GM19240 (cell line): Measurements from ENCODE around the gene CALY.
A peak's percentile ranks its signal among the peaks of the same experiment; 100 is the strongest.

Experiments
- DNase-seq: peaks from one replicate; pipeline ENCODE4 v3.0.0; 2011; ENCODE audit warnings: low spot score; ENCODE audit not compliant: insufficient read length

The CALY gene

GRCh38 chr10:133311570-133311969, 25.1 kb downstream of the CALY start:
- DNase-seq = no peak

GRCh38 chr10:133310789-133311188, 25.9 kb downstream of the CALY start:
- DNase-seq = no peak

- DNase-seq = no peak
Observed at GRCh38 chr10:133310399-133310755, 26.3 kb downstream of the CALY start.

GRCh38 chr10:133309720-133310398, 26.8 kb downstream of the CALY start:
- DNase-seq = no peak

GRCh38 chr10:133309100-133309719, 27.5 kb downstream of the CALY start:
- peak; percentile 83 for DNase-seq

DNA sequence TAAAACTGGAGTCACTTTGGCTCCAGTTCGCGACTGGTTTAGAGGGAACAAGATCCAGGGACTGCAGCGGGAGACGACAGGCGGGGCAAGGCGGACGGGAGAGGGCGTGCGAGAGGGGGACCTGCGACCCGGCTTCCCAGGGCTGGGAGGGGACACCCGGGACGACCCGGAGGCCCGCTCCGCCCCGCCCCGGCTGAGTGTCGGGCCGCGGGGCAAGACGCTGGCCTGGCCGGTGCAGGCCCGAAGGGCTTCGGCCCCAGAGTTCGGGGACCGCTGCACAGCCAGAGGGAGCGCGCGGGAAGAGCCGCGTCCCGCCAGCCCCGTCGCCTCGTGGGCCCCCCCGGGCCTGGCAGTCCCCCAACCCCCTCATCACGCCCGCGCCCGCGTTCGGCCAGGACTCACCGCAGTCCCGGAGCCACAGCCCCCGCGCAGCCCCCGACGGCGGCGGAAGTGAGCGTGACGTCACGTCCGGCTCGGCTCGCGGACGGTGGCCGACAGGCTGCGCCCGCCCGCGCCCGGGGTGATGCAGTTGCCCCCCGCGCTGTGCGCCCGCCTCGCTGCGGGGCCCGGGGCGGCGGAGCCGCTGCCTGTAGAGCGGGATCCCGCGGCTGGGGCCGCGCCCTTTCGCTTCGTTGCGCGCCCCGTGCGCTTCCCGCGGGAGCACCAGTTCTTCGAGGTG, 28.1 kb downstream of the CALY start, which contains the start of the genes TUBGCP2 and ZNF511:
Gene TUBGCP2, minus strand, starts transcription at position 452 of the 679 bp plus-strand sequence. CDS start 5,931 bp downstream, outside the sequence.
Gene ZNF511, plus strand, starts transcription at position 494 of the 679 bp plus-strand sequence. Its CDS starts 30 bp downstream, at position 524.
- peak; percentile 81 for DNase-seq

GRCh38 chr10:133307776-133308420, 28.8 kb downstream of the CALY start:
- DNase-seq = peak; percentile 67

DNA sequence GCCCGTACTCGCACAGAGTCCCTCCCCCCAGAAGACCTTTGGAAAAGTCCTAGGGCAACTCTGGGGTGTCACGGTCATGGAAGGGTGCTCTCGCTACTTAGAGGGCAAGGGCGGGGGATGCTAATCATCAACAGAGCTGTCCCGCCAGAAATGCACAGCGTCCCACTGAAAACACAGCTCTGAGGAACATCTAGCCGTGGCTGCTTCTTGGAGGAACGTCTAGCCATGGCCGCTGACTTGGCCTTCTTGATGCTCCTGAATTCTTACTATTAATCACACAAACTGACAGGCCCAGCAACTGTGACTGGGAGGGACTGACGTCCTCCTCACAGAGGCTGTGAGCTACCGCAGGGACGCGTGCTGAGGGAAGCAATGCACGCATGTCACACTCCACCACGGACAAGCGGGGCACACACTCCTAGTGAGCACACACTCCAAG, 29.7 kb downstream of the CALY start:
- no peak for DNase-seq

- no peak for DNase-seq
Observed at GRCh38 chr10:133306097-133306476, 30.6 kb downstream of the CALY start.

DNA sequence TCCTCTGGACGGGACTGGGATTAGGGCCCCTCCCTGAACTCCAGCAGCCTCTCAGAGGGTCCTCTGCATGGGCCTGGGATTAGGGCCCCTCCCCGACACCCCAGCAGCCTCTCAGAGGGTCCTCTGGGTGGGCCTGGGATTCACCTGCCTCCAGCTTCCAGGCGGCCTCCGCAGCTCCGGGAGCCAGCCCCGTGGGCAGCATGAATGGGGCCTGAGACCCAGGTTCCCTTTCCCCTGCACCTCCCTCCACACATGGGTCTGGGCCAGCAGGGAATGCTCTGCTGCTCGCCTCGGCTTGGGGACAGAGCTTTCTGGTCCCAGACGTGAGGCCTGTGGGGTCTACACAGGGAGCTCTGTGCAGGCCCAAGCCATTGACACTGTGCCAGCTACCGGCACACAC, 33.5 kb downstream of the CALY start:
- DNase-seq = no peak

DNA sequence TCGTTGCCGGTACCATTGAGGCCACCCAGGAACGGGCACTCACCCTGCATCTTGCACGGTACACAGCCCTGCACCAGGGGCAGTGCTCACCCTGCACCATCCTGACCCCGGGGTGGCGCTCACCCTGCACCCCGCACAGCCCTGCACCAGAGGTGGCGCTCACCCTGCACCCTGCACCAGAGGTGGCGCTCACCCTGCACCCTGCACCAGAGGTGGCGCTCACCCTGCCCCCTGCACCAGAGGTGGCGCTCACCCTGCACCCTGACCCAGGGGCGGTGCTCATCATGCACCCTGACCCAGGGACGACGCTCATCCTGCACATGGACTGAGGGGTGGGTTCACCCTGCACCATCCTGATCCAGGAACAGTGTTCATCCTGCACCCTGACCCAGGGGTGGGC, 34.5 kb downstream of the CALY start:
- no peak for DNase-seq

GRCh38 chr10:133299738-133300137, 37.0 kb downstream of the CALY start:
- no peak for DNase-seq

DNA sequence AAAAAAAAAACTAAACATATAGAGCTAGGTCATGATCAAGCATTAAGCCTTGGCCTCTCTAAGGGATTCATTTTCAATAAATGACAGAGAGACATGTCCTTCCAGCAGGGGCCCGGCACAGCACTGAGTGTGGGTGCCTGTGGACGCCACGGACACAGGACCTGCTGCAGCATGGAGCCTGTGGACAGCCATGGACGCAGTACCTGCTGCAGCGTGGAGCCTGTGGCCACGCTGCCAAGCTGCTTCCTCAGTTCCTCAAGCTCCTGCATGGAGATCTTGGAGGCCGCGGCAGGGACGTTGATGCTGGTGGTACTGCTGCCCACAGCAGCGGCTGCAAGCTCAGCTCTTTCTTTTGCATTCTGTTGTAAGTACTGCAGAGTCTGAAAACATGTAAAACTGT, 37.5 kb downstream of the CALY start:
- no peak for DNase-seq

- DNase-seq = no peak
Observed at GRCh38 chr10:133298466-133298865, 38.2 kb downstream of the CALY start.

GRCh38 chr10:133297504-133297903, 39.2 kb downstream of the CALY start:
- no peak for DNase-seq

DNA sequence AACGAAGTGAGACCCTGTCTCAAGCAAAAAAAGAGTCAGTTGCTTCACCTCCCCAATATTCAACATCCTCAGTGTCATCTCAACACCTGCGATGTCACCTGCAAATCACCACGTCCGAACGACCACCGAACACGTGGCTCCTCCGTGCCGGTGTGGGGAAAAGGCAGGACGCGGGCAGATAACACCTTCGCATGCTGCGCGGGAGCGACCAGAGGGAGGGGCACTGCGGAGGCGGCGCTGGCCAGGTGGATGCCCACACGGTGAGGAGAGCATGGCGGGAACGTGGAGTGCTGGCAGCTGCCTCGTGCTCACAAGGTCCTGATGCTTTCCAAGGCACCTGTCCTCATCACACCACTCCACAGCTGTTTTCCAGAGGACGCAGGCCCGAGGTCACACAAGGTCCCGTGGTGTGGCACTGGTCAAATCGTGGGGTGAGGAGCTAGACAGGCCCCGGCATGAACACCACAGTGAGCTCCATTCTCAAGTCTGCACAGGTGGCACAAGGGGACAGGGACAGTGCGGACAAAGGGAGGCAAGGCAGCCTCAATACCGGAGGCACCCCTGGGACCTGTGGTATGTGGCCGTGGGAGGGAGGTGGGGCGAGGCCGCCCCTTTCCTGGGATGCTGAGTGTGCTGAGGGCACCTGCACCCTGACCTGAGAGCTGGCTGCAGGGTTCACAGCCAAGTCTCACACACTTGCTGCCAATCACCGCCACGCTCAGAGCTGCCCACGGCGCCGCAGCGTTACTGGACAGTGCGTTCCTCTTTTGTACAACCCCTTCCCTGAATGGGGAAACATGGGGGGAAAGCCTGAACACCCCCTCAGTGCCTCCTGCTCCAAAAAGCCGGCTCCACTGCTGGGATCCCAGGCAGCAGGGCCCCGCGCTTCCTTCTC, 41.0 kb downstream of the CALY start:
- no peak for DNase-seq

DNA sequence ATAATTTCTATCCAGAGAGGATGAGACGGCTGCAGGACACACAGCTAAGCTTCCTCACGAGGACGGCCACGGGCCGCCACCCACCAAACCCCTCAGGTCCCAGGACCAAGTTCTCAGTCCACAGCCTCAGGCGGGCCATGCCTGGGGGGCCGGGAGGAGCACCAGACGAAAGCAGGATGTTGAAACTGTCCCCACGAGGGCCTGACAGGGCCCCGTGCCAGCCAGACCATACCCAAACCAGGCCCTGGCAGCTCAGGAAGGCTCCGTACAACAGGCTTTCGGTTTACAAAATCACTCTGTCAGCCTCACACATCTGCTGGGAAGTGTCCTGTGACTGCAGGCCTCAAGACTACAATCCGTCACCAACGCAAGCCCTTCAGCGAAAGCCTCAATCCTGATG, 42.5 kb downstream of the CALY start:
- no peak for DNase-seq

DNA sequence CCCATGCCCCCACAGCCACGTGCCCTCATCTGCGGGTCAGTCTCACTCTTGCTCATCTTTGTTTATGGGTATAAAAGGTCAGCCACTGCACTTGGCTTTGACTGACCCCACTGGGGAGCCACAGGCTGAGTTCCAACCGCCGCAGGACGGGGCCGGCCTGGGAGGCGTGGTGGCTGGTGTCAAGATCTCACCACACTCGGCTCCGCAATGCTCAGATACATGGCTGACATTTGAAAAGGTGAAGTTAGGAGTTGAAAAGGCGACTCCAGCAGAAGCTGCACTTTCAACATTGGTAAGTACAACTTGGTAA, 42.9 kb downstream of the CALY start:
- DNase-seq = no peak

- DNase-seq = no peak
Observed at GRCh38 chr10:133292919-133293809, 43.5 kb downstream of the CALY start.

DNA sequence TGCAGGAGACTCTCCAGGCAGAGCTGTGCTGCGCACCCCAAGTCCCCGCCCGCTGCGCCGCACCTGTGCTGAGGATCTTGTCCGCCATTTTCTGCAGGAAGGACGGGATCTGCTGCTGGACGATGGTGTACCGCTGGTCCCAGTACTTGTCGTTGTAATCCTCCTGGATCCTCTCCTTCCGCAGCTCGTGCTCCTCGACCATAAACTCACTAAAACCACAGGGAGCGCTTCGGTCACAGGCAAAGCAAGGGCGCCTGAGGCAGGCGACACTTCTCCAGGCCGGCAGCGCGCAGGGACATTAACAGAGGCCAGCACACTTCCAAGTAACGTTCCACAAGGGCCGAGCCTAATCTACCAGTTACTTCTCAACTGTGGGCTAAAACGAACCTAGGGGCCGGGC, 46.9 kb downstream of the CALY start:
- no peak for DNase-seq
